SHP77 (cell line): ENCODE measurements around the gene HBEGF.
"Not testable (repeated sequence)": the region's sequence is repeated elsewhere in the genome, so short reads cannot be mapped to it uniquely, and the experiment has no call there.

Experiments used
- DNase-seq, 2 experiments: peaks; one replicate each; lab custom pipeline; 2025; lab: John Stamatoyannopoulos, UW

Gene HBEGF

DNA sequence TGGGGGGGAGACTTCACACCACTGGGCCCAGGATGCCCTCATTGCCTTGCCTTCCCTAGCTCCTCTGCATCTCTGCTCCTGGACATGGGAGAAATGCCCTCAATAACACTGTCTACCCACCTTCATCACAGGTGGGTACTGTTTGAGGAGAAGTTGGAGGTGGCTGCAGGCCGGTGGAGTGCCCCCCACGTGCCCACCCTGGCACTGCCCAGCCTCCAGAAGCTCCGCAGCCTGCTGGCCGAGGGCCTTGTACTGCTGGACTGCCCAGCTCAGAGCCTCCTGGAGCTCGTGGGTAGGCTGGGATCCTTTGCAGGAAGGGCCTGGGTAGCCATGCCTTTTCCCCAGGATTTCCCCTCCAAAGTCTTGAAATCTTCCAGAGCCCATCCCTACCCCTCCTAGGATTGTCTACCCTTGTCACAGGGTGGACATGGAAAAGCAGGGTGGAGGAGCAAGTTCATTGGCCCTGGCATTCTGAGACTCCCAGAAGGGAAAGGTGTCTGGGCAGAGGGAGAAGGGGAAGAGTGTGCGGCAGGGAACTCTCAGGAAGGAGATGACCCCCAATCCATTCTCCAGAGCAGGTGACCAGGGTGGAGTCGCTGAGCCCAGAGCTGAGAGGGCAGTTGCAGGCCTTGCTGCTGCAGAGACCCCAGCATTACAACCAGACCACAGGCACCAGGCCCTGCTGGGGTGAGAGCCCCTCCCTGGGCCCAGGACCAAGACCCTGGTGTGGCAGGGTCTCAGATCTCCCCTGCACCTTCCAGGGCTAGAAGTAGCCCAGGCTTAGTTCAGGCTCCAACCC is 14.5 kb upstream of the HBEGF start:
- DNase-seq, result no peak

DNA sequence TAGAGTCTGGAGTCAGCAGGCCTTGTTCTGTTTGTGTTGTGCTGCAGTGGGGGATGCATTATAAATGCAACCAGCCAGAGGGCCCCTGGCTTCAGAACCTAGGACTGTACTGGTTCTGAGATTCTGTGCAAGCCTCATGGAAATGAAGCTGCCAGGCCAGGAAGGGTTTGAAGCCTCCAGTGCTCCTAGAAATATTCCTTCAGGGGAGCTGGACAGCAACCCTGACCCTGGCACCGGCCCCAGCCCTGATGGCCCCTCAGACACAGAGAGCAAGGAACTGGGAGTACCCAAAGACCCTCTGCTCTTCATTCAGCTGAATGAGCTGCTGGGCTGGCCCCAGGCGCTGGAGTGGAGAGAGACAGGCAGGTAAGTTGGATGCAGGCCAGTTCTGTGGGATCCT is 13.7 kb upstream of the HBEGF start, which contains the start of gene SLC4A9:
SLC4A9 (plus strand) TSS at position 94 of the 400 bp plus-strand sequence; CDS start at position 137, 43 bp downstream.
- DNase-seq, result no peak

DNA sequence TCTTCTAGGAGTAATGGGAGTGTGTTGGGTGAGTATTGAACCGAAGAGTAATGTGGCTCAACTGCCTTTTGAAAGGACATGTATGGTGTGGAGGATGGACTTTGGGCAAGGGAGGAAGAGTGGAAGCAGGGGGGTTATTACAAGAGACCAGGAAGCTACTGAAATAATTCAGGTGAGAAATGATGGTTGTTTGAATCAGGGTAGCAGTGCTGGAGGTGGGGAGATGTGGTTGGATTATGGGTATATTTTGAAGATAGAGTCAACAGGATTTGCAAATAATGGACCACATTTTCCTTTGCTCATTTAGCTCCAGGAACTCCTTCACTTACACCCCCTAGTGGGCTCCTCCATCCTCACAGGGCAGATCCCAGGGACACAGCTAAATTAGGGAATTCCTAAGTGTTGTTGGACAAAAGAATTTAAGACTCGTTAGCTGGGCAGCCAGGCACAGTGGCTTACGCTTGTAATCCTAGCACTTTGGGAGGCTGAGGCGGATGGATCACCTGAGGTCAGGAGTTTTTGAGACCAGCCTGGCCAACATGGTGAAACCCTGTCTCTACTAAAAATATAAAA is 12.4 kb upstream of the HBEGF start:
- peak; percentile 43 to 56 for DNase-seq

DNA sequence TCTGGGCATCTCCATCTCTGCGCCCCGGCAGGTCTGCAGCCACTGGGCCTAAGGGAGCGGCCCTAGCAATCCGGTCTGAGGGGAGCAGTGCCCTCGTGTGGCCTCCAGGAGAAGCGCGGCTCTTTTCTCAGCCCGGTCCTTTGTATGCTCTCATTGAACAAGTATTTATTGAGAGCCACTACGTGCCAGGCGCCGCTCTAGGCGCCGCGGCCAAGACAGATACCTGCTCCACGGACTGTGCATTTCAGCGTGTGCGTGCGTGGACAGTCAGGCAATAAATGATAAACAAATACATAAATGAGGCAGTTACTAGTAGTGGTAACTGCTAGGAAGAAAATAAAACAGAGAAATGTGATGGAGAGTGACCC is 11.3 kb upstream of the HBEGF start:
- peak; percentile 86 to 89 for DNase-seq

DNA sequence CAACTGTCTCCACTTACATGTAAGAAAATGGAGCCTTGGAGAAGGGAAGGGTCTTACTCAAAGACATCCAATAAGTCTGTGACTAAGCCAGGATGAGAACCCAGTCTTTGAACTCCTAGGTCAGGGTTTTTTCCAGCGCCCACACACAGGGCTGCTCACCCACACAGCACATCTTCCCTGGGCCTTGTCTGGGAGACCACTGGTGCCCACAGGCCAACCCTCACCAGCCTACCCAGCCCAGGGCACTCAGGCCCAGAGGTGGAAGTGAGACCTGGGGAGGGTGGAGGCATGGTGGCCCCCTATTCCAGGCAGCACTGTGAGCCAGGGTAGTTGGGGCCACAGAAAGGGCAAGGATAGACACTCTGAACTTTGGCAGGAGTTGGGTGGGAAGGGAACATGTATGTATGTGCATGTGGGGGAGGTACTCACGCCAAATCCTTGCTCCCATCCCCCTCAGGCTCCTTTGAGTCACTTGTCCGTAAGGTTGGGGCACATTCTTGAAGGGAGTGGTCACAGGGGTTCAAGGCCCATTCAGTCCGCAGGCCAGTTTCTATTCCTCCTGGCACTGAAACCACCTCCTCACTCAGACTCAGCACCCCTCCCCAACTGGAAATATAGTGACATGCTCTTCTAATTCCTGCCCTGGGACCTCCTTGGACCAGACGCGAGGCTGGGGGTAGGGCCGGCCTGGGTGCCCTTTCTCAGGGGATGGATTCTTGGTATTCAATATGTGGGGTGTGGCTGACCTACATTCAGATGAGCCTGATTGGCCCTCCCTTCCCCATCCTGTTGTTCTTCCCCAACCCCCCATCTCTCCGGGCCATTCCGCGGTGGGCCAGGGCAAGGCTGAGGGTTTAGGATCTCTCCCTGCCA is 10.7 kb upstream of the HBEGF start:
- no peak for DNase-seq

DNA sequence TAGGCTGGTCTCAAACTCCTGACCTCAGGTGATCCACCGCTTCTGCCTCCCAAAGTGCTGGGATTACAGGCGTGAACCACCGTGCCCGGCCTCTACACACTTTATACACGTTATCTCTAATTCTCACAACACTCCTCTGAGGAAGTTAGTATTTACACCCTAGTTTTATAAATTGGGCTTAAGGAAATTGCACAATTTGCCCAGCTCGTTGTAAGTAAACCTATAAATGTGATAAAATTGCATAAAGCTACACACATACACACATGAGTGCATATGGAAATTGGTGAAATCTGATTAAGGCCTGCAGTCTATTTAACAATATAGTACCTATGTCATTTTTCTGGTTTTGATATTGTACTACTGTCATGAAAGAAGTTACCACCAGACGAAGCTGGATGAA is 9.1 kb upstream of the HBEGF start:
- no peak for DNase-seq

- DNase-seq, result peak; percentile 60 to 75
Observed at GRCh38 chr5:140351609-140352334, 5.4 kb upstream of the HBEGF start.

DNA sequence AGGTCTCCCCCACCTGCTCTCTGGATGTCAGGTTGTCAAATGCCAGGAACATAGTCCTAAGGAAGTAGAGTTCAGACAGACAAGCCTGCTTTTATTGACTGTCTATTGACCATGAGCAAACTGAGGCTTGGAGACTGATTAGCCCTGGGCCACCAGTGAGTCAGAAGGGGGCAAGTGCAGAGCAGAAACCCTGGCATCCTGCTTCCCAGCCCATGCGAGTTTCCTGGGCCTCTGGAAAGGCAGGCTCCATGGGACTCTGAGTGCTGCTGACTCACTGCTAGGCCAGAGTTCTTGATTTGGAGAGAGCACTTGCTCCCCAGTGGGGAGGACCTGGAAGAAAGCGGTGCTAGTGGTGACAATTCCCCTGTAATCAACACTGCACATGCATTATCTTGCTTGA is 2.8 kb upstream of the HBEGF start:
- DNase-seq, result no peak

- no peak for DNase-seq
Observed at GRCh38 chr5:140348104-140348503, 1.7 kb upstream of the HBEGF start.

DNA sequence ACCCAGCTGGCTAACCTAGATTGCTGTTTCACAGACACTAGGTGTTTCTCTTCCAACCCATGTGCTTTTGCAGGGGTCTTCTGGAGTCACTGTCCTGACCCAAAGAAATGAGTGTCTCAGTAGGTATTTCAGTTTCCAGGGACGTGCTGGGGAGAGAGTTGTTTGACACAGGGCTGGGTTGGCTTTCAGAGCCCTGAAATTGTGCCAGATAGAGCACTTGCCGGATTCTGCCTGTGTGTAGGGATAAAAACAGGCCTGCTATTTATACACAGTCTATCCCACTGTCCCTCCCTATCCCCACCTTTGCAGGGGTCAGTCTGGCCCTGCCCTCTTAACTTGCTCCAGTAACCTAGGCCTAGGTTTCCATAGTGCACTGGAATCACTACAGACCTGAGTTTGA is 957 bp upstream of the HBEGF start:
- no peak for DNase-seq

GRCh38 chr5:140345919-140346347 is 470 bp downstream of the HBEGF start:
- peak in 1 of 2 experiments; percentile 72 for DNase-seq

- no peak for DNase-seq
Observed at GRCh38 chr5:140344683-140345423, 1.6 kb downstream of the HBEGF start.

GRCh38 chr5:140343849-140344248 is 2.6 kb downstream of the HBEGF start:
- DNase-seq, result not testable (repeated sequence)

DNA sequence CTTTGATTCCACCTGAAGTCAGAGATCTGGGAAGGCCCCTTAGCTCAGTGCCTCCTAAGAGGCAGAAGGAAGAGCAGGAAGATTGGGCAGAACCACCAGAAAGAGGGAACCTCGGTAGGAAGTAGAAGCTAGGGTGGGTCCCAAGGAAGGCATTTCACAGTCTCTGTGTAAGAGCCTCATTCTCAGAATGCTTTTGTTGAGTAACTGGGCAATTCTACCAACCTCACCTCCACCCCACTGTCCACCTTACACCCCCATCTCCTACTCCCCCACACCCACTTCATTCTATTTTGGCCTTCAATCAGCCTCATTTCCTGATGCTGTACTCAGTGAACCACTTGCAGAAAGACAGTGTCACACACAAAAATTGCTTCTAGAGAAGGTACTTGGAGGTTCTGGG is 3.5 kb downstream of the HBEGF start:
- no peak for DNase-seq

- DNase-seq, result no peak
Observed at GRCh38 chr5:140342287-140342686, 4.1 kb downstream of the HBEGF start.

DNA sequence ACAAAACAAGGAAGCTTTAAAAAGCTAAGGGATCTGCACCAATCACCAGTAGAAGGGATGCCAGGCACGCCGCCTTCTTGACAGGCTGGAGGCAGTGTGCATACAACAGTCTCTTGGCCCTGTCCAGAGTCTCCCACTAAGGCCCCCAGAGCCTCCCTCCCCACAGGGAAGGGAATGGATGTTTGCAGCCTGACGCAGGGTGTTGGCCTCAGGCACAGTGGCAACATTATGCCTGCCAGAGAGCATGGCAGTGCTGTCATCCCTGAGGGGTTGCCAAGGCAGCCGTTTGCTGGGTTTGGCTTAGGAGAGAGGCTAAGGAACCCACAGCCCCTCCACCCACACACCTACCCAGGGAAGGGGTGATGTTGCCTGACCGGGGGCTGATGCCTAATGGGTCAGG is 4.8 kb downstream of the HBEGF start:
- DNase-seq, result no peak

DNA sequence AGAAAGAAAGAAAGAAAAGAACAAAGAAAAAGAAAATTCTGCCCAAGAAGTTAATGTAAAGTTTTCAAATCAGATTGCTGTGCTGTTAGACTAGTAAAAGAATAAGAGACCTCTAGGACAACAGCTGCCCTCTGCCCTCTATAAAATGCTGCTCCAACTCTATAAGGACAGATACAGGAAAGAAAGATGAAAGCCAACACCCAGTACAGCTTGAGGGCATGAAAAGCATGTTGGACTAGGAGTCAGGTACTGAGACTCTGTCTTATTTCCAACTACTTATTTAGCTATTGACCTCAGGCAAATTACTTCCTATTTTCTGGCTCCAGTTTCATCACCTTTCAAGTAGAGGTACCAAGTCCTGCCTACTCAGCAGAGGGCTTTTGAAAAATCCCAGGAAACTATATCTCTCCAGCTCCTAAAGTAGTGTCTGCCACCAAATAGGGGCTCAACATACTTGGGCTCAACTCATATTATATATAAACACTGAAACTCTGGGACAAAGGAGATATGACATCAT is 5.7 kb downstream of the HBEGF start:
- DNase-seq, result no peak

GRCh38 chr5:140339636-140340035 is 6.8 kb downstream of the HBEGF start:
- no peak for DNase-seq

- DNase-seq, result no peak
Observed at GRCh38 chr5:140338908-140339307, 7.5 kb downstream of the HBEGF start.

DNA sequence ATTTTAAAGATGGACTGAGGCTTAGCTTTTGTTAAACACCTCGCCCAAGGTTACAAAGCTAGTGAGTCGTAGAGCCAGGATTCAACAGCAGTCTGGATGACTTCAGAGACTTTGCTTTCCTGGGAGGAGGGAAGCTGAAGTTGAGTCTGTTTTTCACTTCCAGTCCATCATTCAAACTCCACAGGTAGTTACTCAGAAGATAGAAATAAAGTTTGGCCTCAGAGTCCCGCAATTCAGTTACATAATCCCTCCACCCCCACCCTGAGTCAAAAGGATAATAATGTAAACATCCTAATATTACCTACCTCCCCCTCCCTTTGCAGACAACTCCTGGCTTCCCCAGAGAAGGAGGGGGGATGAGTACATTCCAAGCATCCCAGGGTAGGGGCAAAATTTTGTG is 8.1 kb downstream of the HBEGF start:
- DNase-seq, result no peak

DNA sequence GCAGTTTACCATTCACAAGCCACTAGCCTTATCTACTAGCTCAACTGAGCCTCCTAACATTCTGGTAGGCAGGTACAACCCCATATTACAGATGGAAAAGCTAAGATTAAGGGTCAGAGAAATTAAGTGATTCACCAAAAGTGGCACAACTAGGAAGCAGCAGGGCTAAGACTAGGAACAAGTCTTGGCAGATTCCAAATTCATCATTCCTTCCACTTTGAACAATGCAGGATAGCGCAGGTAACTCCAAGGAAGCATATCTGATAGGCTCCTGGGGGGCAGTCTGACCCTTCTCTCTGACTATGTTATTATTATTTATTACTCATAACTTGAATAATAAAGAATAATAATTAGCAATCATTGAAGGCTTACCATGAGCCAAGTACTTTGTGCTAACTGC is 8.5 kb downstream of the HBEGF start:
- no peak for DNase-seq
